ENCODE measurements around the gene SYNPR.

- TF ChIP-seq, protein P1, sequence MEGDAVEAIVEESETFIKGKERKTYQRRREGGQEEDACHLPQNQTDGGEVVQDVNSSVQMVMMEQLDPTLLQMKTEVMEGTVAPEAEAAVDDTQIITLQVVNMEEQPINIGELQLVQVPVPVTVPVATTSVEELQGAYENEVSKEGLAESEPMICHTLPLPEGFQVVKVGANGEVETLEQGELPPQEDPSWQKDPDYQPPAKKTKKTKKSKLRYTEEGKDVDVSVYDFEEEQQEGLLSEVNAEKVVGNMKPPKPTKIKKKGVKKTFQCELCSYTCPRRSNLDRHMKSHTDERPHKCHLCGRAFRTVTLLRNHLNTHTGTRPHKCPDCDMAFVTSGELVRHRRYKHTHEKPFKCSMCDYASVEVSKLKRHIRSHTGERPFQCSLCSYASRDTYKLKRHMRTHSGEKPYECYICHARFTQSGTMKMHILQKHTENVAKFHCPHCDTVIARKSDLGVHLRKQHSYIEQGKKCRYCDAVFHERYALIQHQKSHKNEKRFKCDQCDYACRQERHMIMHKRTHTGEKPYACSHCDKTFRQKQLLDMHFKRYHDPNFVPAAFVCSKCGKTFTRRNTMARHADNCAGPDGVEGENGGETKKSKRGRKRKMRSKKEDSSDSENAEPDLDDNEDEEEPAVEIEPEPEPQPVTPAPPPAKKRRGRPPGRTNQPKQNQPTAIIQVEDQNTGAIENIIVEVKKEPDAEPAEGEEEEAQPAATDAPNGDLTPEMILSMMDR (IDR thresholded peaks at IDR 0.05): no peak
- no peak for TF ChIP-seq POLR2A (IDR thresholded peaks at IDR 0.05)
These were observed 331.3 kb downstream of the SYNPR start for GRCh38 chr3:63609408-63609807.

Measured in right lobe of liver (tissue), 4 donors.